ENCODE data around the gene C17orf100.
"Not testable (repeated sequence)": the region's sequence is repeated elsewhere in the genome, so short reads cannot be mapped to it uniquely, and the experiment has no call there.

The C17orf100 gene

DNA sequence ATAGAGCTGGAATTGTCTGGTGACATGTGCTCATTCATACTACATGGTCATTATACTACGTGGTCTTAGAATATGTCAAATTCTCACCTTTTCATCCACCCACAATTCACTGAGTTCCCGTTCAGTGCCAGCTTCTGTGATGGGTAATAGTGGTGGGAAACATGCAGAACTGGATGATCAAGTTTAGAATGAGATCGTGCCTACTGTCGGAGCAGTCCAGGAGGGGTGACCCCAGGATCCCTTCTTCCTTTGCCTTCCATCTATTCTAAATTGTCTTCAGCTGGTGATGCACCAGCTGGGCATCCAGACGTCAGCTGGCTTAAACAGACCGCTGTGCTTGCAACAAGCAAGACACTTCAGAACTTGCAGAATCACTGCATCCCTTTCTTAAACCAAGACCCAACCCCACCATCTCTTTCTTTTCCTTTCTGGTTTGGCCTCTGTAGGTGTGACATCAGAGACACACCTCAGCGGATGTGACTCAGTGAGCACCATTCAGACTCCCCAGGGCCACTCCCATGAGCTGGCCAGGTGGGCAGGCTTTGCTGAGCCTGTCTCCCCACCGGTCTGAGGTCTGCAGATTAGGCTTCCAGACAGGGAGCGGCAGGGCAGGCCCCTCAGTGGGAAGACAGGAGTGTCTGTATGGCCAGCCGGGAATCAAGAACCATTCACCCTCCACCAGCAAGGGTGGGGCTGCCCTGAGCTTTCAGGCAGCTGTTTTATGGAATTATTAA is 18.1 kb downstream of the C17orf100 start:
- no peak for DNase-seq (ENCODE audit: low read depth)

DNA sequence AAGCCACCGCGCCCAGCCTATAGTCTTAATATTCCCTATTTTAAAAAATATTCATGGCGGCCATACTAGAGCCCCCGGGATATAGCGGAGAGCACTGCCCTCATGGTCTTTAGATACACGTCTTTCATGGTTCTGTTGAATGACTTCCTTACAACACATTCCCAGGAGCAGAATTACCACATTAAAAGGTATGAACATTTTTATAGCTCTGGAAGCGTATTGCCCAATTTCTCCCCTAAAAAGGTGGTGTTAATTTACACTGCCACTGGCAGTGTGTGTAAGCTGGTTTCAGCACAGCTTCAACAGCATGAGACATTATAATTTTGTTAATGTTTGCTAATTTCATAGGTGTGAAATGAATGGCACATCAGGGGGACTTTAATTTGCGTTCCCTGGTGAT is 19.0 kb downstream of the C17orf100 start:
- no peak for DNase-seq (ENCODE audit: low read depth)

DNA sequence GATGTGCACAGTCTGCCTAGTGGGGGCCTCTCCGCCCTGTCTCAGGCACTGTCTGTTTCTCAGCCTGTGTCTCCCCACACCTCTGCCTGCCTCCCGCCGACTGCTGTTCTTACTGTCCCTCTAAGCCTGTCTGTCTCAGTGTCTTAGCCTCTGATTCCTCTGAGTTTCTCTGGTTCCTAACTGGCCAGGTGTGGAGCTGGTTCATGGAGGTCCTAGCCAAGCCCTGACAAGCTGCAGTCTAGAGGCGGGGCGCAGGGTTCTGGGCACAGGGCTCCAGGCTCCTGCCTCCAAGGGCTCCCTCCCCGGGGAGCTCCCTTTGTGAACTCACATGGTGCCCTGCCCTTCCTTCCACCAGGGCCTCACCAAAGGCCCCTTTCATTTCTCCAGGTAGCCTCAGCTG is 19.4 kb downstream of the C17orf100 start:
- DNase-seq (ENCODE audit: low read depth) = no peak

DNA sequence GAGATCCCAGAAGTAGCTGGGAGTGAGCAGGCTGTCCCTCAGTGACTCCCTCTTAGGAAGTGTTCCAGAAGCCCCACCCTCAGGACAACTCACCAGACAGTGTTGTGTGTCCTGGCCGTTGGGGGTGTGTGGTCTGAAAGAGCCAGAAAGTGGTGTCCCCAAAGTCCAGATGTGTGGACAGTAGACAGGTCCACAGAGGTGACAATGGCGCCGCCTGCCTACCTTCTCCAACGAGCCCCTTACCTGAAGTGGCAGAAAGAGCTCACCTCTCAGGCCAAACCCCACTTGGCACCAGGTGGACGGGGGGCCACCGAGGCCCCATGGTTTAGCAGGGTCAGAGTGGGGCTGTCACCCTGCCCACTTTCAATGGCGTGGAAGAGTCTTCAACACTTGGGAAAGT is 19.9 kb downstream of the C17orf100 start:
- no peak for DNase-seq (ENCODE audit: low read depth)

DNA sequence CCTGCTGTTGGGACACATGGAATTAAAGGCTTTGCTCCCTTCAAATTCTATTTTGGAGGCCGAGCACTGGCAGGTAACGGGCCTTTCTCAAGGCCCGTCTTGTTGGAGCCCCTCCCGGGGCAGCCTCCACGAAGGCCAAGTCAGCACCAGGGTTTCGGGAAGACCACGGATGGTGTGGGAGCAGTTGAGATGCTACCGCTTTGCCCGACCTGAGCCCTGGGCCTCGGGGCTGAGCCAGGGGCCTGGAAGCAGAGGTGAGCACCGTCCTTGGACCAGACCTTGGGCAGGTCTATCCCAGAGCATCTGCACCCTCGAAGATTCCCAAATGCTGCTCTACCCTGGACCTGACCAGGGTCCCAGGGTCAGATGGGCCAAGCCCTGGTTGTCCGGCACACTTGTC is 23.0 kb downstream of the C17orf100 start:
- no peak for DNase-seq (ENCODE audit: low read depth)

DNA sequence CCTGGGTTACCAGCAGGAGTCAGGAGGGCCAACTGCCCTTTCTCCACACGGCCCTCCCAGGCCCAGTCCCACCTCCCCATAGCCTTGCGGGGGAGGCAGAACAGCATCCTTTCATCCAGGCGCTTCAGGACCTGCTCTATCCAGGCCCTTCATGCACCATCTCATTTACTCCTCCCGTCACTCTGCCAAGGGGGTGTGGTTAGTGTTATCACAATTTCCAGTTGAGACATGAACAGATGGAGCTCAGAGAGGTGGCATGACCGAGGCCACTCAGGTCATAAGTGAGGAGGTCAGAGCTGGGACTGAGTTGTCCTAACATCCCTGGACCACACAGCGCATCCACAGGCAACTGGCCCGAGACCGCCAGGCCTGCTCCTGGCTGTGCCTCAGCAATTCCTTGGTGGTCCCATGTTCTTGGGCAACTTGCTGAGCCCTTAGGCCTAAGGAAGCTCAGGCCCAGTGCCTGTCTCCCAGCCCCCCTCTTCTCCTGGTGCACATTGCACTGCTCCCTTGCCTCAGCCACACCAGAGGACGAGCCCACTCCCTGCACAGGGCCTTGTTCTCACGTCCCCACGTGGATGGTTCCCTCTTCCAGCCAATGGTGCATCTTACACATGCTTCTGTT is 23.8 kb downstream of the C17orf100 start:
- DNase-seq (ENCODE audit: low read depth) = no peak

DNA sequence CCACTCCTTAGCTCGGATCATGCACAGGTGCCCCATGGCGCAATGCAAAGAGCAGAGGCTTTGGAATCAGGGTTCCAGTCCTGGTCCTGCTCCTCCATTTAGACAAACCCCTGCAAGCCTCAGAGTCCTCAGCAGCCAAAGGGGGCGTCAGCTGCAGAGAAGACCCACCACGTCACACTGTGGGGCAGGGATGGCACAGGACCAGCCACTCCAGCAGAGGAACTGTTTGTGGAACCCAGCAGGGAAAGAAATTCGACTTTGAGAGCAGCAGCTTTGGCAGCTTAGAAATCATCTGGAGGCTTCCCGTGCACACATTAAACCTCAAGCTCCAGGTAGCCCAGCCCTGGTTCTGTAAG is 25.2 kb downstream of the C17orf100 start:
- DNase-seq (ENCODE audit: low read depth) = no peak

DNA sequence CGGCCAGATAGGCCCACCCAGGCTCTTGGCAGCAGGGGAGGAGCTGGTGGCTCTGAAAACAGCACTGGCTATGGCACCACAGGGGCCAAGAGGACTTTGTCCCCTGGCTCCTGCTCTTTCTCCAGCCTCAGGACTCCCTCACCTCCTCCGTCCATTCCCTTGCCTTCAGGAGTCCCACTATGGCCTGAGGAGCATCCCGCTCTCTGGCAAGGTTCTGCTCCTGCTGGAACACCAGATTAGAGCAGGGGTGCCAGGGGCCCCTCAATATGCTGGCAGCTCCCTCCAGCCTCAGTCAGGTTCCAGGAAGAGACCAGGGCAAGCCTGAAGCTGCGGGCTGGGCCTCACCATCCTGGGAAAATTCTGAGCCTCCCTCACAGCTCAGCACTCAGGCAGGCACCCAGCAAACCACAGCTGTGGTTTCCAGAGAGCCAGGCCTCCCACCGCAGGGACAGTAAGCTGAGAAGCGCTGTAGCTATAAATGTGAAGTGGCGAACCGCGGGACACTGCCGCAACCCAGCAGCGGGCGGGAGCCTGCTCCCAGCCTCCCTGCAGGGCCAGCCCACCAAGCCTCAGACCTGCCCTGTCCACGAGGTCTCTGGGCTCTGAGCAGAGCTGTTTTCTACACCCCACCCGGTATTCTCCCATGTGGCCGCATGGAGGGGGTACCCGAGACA is 25.7 kb downstream of the C17orf100 start:
- no peak for DNase-seq (ENCODE audit: low read depth)

DNA sequence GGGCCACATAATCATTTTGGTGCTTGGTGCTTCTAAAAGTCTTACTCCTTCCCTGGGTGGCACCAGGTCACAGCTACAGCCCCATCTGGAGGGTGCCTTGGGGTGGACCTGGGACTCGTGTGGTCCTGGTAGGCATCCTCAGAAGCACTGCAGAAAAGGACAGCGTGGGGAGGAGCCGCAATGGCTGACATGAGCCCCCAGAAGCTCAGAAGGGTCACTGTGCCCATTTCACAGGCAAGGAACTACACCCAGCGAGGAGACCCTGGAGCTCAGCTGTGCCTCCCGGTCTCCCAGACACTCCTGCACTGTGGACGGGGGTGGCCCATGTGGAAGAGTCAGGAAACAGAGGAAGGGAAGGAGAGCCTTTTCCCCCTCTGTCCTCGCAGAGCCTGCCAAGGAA is 26.4 kb downstream of the C17orf100 start:
- no peak for DNase-seq (ENCODE audit: low read depth)

DNA sequence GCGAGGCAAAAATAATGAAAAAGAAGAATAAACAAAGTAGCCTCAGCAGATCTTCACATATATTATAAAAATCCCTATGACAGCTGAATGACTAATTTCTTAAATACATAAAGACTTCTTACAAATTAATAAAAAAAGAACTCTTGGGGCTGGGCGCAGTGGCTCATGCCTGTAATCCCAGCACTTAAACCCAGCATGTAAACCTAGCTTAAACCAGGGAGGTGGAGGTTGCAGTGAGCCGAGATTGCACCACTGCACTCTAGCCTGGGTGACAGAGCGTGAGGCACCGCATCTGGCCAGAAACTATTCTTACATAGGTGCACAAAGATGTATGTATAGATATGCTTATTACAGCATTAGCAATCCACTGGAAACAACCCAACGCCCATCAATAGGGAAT is 27.7 kb downstream of the C17orf100 start:
- no peak for DNase-seq (ENCODE audit: low read depth)

DNA sequence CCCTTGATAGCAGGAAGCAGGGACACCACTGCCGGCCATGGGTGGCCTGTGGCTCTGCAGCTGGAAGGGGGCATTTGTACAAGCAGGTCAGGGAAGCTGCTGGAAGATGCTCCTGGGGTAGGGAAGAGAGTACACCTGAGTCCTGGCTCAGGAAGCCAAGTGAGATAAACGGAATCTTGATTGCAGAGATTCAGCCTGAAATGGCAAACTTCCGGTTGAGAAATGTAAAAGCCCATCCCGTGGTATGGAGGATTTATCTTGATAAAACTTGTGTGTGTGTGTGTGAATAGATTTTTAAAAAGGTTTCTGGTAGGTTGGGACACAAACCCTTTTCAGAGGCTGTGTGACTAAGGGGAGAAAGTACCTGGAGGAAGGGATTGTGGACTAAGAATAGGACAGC is 29.6 kb downstream of the C17orf100 start:
- no peak for DNase-seq (ENCODE audit: low read depth)

DNA sequence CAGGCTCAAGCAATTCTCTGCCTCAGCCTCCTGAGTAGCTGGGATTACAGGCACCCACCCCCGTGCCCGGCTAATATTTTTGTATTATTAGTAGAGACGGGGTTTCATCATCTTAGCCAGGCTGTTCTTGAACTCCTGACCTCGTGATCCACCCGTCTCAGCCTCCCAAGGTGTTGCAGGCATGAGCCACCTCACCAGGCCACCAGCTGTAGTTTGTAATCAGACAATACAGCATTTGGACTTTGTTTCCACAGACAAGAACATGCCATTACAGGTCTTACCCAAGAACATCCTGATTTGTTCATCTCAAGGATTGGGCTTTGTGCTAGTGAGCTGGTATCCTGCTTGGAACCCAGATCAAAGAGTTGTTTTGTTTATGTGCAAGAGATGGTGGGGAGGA is 30.1 kb downstream of the C17orf100 start:
- DNase-seq (ENCODE audit: low read depth) = no peak

DNA sequence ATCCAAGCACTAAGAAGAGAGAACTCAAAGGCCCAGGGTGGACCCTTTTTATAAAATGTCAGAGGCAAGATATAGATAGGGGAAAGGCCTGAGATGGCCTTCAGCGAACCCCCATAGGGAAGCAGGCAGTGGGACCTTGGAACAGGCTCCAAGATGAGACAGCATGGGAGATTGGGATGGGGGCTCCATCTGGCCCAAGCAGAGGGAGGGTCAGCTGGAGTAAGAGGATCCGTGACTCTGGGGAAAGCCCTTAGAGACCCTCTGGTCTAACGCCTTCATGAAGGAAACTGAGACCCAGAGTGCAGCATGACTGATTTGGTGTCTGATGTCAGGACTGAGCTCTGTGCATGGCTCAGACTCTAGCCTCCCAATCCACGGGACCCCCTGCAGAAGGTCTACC is 30.8 kb downstream of the C17orf100 start:
- DNase-seq (ENCODE audit: low read depth) = no peak

DNA sequence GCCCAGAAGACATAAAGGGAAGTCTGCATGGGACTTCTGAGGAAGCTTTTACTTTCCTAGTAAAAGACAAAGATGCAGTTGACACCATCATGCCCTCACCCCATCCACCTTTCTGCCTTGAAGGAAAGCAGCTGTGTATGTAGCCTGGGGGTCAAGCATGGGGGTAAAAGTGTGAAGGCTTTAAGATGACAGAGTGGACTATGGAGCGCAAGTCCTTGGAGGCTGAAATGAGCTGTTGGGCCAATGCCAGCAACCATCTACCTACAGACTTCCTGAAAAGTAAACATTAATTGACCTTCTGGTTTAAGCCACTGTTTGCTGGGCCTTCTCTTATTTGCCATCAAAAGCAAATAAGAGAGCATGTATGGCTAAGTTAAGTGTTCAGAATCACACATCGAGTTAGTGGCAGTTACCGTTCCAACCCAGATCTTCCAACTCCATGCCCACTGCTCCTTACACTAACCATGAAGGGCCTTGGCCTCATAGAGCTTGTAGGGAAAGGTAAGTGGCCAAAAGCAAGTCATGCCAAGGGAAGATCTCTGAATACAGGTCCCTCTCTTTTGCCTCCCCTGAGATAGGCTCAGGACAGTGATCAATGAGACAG is 31.6 kb downstream of the C17orf100 start:
- DNase-seq (ENCODE audit: low read depth) = no peak

DNA sequence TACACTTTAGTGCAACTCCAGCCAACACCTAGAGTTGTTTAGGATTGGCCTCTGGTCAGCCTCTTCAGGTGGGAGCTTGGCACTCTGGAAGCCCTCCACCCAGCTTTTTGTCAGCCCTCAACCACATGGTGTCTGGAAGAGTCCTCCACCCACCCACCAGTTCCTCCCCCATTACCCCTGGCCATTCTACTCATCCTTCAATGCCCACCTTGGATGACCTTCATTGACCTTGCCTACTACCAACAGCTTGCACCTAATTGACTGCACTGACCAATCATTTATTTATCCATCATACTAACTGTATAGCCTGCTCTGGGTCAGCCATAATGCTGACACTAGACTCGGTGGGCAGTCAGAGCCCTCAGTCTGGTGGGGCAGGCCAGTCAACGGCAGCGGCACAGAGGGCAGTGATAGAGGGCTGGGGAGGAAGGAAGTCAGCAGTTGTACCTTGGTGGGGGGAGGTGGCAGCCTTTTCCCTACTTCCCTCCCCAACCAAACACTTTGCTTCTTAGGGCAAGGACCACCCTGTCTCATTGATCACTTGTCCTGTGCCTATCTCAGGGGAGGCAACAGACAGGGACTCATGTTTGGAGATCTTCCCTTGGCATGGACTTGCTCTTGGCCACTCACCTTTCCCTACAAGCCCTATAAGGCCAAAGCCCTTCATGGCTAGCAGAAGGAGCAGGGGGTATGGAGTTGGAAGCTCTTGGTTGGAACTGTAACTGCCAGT is 32.3 kb downstream of the C17orf100 start:
- no peak for DNase-seq (ENCODE audit: low read depth)

DNA sequence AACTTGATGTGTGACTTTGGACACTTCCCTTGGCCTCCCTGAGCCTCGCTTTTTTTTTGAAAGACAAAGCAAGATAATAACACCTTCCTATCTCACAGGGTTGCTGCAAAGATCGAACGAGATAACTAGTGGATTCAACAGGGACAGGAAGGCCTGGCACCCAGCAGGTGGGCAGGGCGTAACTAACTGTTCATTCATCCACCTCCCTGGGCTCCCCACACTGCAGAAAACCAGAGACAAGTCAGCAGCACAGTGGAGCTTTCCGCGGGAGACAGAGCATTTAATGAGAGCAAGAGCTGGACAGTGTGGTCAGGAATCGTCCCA is 32.9 kb downstream of the C17orf100 start:
- no peak for DNase-seq (ENCODE audit: low read depth)

DNA sequence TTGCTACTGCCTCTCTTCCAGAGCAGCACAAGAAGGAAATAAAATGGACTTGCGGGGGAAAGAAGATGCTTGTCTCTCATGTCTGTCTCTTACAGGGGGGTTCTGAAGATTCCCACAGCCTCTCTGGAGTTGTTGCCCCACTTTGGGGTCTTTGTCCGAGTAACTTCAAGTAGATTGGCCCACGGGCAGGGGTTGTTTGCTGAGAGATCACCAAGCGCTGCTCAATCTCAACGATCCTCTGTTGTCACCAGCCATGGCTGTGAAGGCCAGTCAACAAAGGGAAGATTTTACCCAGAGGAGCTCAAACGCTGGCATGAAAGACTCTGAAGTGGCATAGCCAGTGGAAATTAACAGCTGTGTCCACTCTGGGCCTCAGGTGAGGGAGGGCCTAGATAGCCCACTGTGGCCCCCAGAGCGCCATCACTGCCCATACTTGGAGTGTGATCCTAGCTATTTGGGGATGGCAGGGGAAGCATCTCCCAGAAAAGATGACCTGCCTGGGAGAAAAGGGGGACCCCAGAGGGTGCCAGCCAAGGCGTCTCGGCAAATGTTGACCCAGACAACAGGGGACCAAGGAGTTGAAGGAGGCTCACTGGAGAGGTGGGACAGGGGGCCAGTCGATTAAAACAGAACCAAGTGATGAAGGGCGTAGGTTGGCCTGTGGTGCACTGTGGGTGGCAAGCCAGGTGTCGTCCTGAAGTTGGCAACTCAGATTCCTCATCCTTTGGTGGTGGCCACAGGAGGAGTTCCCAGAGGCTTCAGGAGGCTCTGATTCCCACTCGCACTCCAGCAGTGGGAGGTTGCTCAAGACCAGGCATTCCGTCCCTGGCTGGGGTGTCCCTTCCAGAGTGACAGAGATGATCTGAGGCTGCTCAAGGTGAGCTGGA is 33.6 kb downstream of the C17orf100 start:
- DNase-seq (ENCODE audit: low read depth) = no peak

DNA sequence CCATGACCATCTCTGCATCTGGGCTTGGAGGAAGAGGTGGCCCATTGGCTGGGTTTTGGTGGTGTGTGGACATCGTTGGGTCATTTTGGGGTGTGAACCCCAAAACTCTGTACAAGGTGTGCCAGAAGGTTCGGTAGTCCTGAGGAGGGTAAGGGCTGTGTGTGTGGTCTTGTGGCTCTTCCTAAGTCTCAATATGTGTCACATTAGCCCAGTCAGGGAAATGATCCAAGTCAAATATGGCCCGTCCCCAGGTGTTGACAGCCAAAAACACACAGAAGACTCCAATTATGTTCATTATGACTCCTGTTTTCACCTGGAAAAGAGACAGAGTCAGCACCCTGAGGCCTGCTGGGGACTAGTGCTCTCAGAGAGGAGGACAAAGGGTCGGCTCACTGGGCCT is 34.5 kb downstream of the C17orf100 start:
- no peak for DNase-seq (ENCODE audit: low read depth)

DNA sequence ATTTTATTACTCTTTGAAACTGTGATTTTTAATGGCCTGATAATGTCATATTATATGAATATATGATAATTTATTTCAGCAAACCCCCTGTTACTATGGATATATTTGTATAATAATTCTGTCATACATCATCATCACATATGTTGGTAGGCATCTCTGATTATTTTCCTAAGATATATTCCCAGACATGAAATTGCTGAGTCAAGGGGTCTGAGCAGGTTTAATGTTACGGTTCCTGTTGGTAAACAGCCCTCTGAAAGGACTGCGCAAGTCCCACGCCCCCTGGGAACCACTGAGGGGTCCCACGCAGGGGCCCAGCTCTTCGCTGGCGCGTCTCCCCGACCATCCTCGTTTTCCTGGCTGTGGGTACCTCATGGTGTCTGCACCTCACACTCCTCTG is 37.4 kb downstream of the C17orf100 start:
- DNase-seq (ENCODE audit: low read depth) = no peak

DNA sequence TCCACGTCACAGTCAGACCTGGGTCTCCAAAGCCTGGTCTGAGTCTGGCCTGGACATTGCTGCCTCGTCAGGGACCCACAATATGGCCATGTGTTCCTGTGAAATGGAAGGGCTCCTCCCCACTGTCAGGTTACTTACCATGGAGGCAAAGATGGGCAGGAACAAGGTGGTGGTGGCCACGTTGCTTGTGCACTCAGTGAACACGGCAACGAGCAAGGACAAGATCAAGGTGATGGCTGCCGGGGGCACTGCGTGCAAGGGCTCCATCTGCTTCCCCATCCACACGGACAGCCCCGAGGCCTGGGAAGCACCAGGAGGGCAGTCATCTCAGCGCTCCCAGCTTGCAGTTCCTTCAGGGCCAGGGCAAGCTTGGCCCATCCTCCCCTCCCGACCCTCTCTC is 39.1 kb downstream of the C17orf100 start:
- DNase-seq (ENCODE audit: low read depth) = no peak

DNA sequence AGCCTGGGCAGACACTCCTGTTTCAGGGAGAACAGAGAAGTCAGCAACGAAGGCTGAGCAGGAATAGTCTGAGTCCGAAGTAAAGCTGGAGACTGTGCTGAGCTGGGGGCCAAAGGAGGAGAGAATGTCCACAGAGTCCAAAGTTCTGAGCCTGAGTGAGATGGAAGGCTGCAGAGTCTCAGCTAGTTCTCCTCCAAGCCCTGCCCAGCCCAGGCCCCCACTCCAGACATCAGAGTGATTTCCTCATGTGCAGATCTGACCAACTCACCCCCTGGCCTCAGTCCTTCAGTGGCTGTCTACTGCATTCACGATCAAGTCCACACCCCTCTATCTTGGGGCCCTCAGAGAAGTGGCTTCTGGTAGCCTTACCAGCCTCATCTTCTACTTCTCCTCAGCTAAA is 40.0 kb downstream of the C17orf100 start:
- DNase-seq (ENCODE audit: low read depth) = no peak

DNA sequence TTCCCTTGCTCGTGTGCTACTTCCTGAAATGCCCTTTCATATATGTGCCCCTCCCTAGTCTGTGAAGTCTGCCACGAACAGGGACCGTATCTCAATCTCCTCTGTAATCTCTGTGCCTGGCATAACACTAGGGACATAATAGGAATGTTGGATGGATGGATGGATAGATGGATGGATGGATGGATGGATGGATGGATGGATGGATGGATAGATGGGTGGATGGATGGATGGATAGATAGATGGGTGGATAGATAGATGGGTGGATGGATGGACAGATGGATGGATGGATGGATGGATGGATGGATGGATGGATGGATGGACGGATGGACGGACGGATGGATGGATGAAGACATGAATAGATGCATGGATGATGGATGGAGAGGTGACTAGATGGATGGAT is 40.4 kb downstream of the C17orf100 start:
- DNase-seq (ENCODE audit: low read depth) = not testable (repeated sequence)

All from activated T-helper 9 cell treated with anti-CD3 and anti-CD28 coated beads, Interleukin-2, amount 50 U/mL, for 16 hours (primary cell).